Gastrocnemius medialis (tissue), 4 donors: ENCODE results near the gene DIP2C.

ENCODE experiments used
- CTCF ChIP-seq, 5 experiments: fragments of 450-650 bp in 3 of 5; fragments of 200-600 bp in 2 of 5; sonication (generic) in 2 of 5; IDR thresholded peaks in 4 of 5; conservative IDR thresholded peaks in 1 of 5; 1 replicate in 4 of 5; 2 replicates in 1 of 5; pipeline ENCODE4 v1.5.1; 2016 to 2019; ENCODE audit warnings: antibody characterized with exemption in 5 of 5, mild to moderate bottlenecking in 3 of 5, moderate library complexity in 3 of 5
- POLR2A ChIP-seq, 2 donors: fragments of 450-650 bp; IDR thresholded peaks; one replicate each; pipeline ENCODE4 v1.6.1; 2017; ENCODE audit warnings: antibody characterized with exemption in 2 of 2, mild to moderate bottlenecking in 2 of 2, moderate library complexity in 2 of 2

GRCh38 chr10:437698-438490 lies 251.6 kb downstream of the DIP2C start:
- TF ChIP-seq CTCF (IDR thresholded peaks at IDR 0.05 in 4 of 5, conservative IDR thresholded peaks at IDR 0.05 in 1 of 5) (no peak), POLR2A (IDR thresholded peaks at IDR 0.05) (no peak)
